Left ventricle myocardium inferior (tissue), 1 donor: ENCODE results near the gene NAP1L1. TPM values are rescaled to one million over a fixed set of nuclear protein-coding genes. Genes with fewer than 3 reads are reported as not detected.
A peak's percentile ranks its signal among the peaks of the same experiment; 100 is the strongest.

ENCODE experiments used
- DNase-seq: peaks from one replicate; pipeline ENCODE4 v3.0.0-alpha.2; 2020
- H3K27ac ChIP-seq: fragments of 200-600 bp; replicated peaks from 2 replicates; pipeline ENCODE4 v1.8.0; 2021
- H3K27me3 ChIP-seq: fragments of 200-600 bp; 2 replicates; pipeline ENCODE4 v1.8.0; 2021; ENCODE audit warnings: low read depth
- H3K36me3 ChIP-seq: fragments of 200-600 bp; 2 replicates; pipeline ENCODE4 v1.8.0; 2021
- H3K4me1 ChIP-seq: fragments of 200-600 bp; 2 replicates; pipeline ENCODE4 v1.8.0; 2021
- H3K4me3 ChIP-seq: fragments of 200-600 bp; 2 replicates; pipeline ENCODE4 v1.8.0; 2021; ENCODE audit warnings: mild to moderate bottlenecking, moderate library complexity
- H3K9me3 ChIP-seq: fragments of 200-600 bp; replicated peaks from 2 replicates; pipeline ENCODE4 v1.8.0; 2021
- CTCF ChIP-seq: fragments of 200-600 bp; IDR thresholded peaks from 2 replicates; pipeline ENCODE4 v1.8.0; 2021; ENCODE audit warnings: antibody characterized with exemption, mild to moderate bottlenecking, borderline replicate concordance
- intact Hi-C: fragments of 100-400 bp; cut with micrococcal nuclease; formaldehyde crosslinking; loops from one replicate; pipeline ENCODE4 v1.11.0; 2022
- total RNA-seq: library from RNA; stranded (reverse); fragmentation: NEBNext Ultra II Directional; extraction: Animal tissue kit (Norgen Biotek cat#: 25700); gene quantifications from one replicate; pipeline ENCODE4 v1.2.1, GENCODE V29; 2021
- donor health status: DM: no; HTN: yes; CAD: no; lungs with severe emphysema.

NAP1L1 gene
- total RNA-seq, 1 donor from 2014 or later, result 256 TPM

- no peaks in the 10 kb centered on the region for H3K36me3 ChIP-seq
- peak overlapping the region; percentile 99 for H3K27ac ChIP-seq
- no peaks in the 10 kb centered on the region for H3K9me3 ChIP-seq
- DNase-seq, result no peak
- no peaks in the 10 kb centered on the region for H3K27me3 ChIP-seq
- intact Hi-C loops, result no loop called here
- H3K4me3 ChIP-seq, result peak overlapping the region; percentile 90
- peaks cover 59% of the 10 kb centered on the region for H3K4me1 ChIP-seq
- TF ChIP-seq CTCF, result no peak
Observed at GRCh38 chr12:76028571-76029277, 55.8 kb downstream of the NAP1L1 start.

- no peak for DNase-seq
- Histone ChIP-seq H3K27ac (peak overlapping the region; percentile 99), H3K4me3 (no peak overlapping the region), H3K36me3 (no peaks in the 10 kb centered on the region), H3K4me1 (peaks cover 42% of the 10 kb centered on the region), H3K9me3 (no peaks in the 10 kb centered on the region), H3K27me3 (no peaks in the 10 kb centered on the region)
- no peak for TF ChIP-seq CTCF
- intact Hi-C loops, result no loop called here
Observed at GRCh38 chr12:76026643-76027063, 57.8 kb downstream of the NAP1L1 start.

DNA sequence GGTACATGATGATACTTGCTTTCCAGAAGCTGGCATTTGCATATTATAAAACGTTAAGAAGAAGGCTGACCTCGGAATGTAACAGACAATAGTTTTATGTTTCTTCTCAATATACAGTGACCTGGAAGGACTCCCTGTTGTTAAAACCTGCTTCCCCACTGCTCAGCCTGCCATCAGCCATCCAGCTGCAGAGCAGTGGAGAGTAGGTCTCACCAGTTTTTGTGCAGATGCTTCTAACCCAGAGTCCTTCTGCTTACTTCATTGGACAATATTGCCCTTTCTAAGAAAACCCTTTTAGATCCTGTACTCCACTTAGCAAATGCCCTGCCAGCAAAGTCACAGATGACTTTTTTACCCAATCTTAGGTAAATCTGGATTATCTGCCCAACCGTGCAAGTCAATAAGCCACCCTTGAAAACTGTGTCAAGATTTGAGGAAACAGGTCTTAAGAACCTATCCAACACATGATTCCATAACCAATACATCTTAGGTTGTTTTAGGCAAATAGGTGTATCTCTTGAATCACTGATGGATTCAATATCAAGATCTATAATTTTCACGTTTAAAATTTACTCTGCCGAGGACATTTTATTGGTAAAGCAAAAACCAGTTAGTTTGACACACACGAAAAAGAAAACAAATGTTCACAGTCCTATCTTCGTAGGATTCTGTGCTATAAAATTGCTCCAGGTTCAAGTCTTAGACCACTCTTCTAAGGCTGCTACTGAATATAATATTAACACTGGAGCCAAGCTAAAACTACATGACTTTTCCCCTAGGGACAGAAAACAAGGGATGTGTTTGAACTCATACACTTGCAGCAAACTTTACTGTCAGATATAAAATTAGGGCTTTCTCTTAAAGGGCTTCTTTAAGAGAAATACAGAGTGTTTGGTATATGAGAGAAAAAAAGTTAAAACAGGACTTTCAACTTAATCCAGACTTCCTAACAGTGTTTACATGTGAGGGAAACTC is 58.6 kb downstream of the NAP1L1 start:
- intact Hi-C loops, result no loop called here
- no peaks in the 10 kb centered on the region for H3K27me3 ChIP-seq
- no peak overlapping the region for H3K4me3 ChIP-seq
- TF ChIP-seq CTCF, result no peak
- no peaks in the 10 kb centered on the region for H3K9me3 ChIP-seq
- peaks cover 37% of the 10 kb centered on the region for H3K4me1 ChIP-seq
- DNase-seq, result no peak
- no peaks in the 10 kb centered on the region for H3K36me3 ChIP-seq
- H3K27ac ChIP-seq, result peak overlapping the region; percentile 99

- intact Hi-C loops, result no loop called here
- TF ChIP-seq CTCF, result no peak
- no peaks in the 10 kb centered on the region for H3K9me3 ChIP-seq
- no peak overlapping the region for H3K4me3 ChIP-seq
- no peak overlapping the region for H3K27ac ChIP-seq
- H3K36me3 ChIP-seq, result no peaks in the 10 kb centered on the region
- H3K27me3 ChIP-seq, result no peaks in the 10 kb centered on the region
- DNase-seq, result no peak
- peaks cover 34% of the 10 kb centered on the region for H3K4me1 ChIP-seq
Observed at GRCh38 chr12:76024942-76025600, 59.4 kb downstream of the NAP1L1 start.

DNA sequence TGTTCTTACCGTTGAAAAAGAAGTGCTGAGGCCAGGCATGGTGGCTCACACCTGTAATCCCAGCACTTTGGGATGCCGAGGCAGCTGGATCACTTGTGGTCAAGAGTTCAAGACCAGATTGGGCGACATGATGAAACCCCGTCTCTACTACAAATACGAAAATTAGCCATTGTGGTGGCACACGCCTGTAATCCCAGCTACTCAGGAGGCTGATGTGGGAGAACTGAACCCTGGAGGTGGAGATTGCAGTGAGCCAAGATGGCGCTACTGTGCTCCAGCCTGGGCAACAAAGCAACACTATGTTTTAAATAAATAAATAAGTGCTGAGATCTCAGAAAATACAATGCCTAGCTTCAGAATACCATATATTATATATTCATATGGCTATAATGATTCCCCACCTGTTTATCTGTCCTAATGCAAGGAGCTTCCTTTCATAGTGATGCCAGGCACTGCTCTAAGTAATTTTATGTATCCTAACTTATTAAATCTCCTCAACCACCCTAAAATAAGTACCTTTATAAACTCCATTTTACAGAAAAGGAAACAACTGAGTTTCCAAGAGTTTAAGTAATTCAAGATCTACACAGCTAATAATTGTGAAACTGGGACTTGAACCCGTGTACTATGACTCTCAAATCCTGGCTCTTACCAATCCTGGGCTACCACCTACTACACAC is 60.2 kb downstream of the NAP1L1 start:
- TF ChIP-seq CTCF, result no peak
- no peak for DNase-seq
- H3K4me3 ChIP-seq, result no peak overlapping the region
- H3K4me1 ChIP-seq, result peaks cover 29% of the 10 kb centered on the region
- H3K27ac ChIP-seq, result no peak overlapping the region
- no peaks in the 10 kb centered on the region for H3K9me3 ChIP-seq
- no peaks in the 10 kb centered on the region for H3K36me3 ChIP-seq
- intact Hi-C loops, result no loop called here
- no peaks in the 10 kb centered on the region for H3K27me3 ChIP-seq
